IPS-11a (cell line): Measurements from ENCODE around the gene GULP1.

Experiments used
- H3K4me3 ChIP-seq: one replicate; pipeline ENCODE4 v1.5.1; 2013; ENCODE audit warnings: low read depth, low read length, control low read depth

The GULP1 gene

DNA sequence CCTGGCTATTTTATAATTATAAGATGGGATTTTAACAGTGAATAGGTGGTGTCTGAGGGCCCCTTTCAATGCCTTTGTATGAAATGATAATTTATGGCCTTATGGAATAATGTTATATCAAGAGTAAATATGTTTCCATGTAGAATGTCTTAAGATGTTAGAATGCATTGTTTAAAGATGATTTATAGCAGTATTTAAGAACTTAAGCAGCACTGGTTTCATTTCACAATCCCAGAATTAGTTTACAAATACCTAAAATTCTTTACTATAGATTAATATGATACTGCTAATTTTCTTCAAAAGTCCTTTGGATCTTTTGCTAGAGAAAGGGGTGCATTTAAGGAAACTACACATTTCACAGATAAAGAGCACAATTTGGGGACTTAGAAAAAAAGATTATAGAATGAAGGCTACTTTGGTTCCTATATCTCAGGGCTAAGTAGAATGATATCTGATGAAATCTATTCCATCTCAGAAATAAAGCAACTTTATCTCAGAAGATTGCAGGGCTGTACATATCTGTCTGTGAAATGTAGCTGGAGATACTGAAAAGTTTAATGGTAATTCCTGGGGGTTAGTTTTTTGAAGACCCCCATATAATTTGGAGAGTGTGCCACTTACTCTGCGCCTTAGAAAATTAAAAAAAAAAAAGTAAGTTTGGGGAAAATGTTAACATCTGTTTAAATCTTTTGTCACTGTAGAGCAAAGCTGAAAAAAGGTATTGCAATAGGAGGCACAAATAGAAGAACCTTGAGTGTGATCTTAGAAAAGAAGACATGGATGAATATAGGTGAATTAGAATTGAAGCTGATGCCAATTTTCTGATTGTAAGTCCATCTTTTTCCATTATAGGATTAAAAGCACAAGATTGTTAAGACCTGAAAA is 123.4 kb downstream of the GULP1 start:
- no peak overlapping the region for H3K4me3 ChIP-seq

DNA sequence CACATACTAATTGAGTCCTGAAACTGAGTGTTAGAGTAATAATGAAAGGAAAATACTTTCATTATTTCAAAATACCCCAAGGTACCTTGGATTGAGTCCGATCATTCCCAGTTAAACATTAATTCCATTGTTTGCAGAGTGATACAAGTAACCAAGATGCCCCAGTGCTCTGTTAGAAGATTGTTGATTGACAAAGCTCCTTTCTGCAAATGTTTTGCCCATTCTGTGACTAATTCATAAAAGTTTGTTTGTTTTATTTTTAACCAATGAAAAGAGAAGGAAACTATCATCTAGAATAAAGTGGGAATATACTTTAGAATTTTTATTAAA is 124.0 kb downstream of the GULP1 start:
- H3K4me3 ChIP-seq: no peak overlapping the region

DNA sequence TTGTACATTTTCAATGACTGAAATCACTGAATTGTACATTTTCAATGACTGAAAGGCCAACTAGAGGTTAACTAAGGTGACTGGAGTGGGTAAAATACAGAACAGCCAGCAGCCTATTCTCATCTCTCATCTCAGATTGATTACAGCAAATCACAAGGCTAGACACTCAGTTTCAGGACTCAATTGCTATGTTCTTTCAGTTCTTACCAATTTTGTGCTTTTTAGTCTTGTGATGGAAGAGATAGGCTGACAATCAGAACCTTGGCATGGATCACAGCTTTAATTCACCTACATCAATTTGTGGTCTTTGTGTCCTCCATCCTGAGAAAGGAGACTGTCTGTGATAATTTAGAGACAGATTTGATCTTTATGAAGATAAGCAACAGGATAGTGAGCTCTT is 124.7 kb downstream of the GULP1 start:
- no peak overlapping the region for H3K4me3 ChIP-seq

DNA sequence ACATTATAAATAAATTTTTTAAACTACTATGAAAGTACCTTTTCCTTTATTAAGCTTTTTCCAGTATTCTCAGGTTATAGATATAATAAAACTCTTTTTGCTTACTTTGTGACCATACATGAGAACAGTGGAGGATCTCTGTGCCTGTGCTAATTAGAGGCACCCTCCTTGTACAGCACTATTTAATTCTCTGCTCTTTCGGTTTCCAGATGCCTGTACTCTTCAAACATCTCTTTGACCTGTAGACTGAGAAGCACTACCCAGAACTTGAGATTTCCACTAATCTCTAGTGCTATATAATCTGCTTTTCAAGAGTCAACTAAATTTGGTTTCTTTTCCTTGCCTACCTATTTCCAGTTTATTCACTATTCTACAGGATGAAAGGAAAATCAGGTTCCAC is 131.1 kb downstream of the GULP1 start:
- no peak overlapping the region for H3K4me3 ChIP-seq

DNA sequence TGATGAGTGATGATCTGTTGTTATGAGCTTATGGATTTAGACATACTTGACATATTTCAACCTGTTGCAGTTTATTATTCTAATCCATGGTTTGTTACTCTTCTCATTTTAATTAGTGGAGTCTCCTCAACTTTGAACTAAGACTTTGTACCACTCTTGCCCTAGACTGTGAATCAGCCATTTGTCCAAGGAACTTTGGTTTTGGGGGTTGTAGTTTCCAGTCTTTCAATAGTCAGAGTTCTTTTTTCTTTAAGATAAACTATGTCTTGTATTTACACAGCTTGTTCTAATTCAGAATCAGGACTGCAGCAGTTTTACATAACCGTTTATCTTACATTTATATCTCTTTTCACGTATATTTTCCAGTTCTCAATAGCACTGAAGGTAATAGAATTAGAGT is 133.6 kb downstream of the GULP1 start:
- no peak overlapping the region for H3K4me3 ChIP-seq

DNA sequence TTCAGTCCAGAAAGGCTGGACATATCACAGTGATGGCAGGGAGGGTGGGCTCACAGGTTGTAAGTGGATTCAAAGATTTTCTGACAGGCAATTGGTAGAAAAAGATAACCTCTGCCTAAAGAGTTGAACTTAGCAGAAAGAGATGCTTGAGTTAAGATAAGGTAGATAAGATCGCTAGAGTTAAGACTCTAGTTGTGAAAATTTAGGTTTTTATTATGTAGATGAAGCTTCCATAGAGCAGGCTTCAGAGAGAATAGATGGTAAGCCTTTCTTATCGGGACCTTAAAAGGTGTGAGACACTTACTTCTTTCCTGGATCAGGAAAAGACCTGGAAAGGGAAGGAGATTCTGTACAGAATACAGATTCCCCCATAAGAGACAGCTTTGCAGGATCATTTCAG is 134.4 kb downstream of the GULP1 start:
- H3K4me3 ChIP-seq: no peak overlapping the region

DNA sequence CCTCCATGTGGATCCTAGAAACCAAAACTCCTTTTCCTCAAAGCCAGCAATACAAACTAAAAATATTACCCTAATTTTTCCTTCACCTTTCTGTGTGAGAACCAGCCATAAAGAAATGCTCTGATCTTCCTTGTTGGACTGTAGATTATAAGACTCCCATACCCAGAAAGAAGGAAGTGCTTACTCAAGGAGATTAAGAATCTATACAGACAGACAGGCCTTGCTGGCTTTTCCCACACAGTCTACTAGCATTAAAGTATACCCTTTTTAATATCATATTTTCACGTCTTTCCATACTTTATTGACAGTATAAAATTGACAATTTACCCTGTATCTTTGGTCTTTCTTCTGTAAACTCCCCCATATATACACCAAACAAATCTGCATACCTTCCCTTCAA is 139.0 kb downstream of the GULP1 start:
- H3K4me3 ChIP-seq: no peak overlapping the region

DNA sequence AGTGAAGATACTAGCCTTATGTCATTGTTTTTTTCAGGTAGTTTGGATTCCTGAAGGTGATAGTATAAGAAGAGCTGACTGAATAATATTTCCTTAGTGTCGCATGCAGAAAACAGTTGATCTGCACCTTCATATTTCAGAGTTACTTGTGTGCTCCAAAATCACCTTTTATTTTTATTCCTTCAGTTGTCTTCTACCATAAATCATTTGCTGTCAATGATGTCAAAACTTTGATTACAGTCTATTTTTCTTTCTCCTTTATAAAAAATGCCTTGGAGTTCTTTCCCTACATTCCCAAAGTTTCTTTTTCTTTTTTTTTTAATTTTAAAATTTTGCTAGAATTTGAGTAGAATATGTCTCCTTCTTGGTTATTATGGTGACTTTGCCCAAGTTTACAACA is 142.3 kb downstream of the GULP1 start:
- no peak overlapping the region for H3K4me3 ChIP-seq

DNA sequence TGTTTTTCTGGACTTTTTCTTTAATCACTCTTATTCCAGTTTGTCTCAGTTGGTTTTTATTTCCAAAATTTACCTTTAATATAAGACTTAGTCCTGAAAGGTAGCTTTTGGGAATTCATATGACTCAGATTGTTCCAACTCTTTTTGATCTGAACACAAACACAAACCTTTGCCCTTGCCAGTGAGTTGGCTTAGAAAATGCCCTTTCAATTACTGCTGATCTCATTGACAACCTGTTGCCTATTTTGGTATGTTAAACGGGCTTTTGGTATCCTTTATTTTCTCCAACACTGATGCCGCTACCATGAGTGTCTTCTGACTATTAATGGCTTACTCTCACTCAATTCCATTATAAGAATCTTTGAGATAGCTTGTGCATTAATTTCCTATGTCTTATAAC is 143.4 kb downstream of the GULP1 start:
- no peak overlapping the region for H3K4me3 ChIP-seq

DNA sequence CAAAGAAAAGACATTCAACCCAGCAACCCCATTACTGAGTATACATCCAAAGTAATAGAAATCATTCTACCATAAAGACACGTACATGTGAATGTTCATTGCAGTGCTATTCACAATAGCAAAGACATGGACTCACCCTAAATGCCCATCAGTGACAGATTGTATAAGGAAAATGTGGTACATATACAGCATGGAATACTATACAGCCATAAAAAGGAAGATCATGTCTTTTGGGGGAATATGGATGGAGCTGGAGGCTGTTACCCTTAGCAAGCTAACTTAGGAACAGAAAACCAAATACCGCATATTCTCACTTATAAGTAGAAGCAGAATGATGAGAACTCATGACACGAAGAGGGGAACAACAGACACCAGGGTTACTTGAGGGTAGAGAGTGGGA is 145.9 kb downstream of the GULP1 start:
- H3K4me3 ChIP-seq: no peak overlapping the region

DNA sequence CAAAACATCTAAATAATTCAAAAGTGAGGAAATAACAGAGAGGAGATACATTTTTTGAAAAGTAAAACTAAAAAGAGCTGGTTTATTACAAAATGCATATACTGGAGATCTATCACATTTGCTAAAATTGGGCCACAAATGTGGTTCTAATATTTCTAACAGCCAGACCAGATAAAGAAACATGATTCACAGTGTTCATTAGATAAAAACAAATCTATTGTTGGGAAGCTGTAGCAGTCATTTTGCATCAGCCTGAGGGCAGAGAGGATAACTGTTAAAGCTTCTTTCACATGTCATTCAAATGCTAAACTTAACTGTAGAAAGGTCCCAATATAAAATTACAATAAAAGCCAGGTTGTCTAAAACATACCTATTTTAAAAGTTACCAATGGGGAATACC is 148.3 kb downstream of the GULP1 start:
- H3K4me3 ChIP-seq: no peak overlapping the region

DNA sequence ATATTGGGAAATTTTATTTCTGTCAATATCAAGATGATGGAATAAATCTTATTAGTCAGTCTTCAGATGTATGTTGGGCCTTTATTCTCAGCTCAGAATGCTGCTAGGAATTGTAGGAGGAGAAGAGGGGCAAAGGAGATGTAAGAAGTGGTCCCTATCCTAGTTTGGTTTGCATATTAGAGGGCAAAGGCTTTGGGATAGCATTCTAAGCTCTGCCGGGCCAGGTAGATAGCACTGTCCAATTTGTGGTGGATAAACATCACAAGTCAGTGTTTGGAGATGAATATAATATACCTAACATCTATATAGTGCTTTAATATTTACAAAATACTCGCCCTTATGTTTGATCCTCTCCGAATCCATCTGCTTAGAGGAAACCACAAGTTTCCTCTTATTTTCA is 149.2 kb downstream of the GULP1 start:
- no peak overlapping the region for H3K4me3 ChIP-seq

DNA sequence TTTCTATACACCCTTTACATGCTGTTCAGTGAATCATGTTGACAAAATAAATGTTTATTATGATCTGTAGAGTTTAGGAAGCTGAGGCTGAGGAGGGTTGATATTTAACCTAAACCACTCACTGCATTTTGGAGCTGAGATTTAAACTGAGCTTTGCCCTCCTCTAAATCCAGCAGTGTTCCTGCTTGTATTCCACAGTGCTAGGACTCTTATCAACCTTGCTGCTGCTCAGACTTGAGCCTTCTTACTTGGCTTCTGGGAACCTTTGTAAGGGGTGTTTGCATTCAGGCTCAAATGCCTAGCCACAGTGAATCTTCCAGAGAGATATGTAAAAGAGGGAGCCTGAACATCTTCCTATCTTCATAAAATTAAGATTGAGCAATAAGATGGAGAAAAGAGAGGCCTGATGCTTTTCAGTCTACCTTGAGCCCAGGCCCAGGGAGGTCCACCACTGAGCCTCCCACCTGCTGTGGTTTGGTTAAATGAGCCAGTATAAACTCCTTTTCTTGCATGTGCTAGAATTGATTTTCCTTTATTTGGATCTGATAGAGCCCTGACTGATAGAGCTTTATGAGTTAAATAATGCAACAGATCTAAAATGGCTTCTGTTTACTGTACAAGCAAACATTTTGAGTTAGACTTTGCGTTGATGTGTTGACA is 149.7 kb downstream of the GULP1 start:
- no peak overlapping the region for H3K4me3 ChIP-seq

DNA sequence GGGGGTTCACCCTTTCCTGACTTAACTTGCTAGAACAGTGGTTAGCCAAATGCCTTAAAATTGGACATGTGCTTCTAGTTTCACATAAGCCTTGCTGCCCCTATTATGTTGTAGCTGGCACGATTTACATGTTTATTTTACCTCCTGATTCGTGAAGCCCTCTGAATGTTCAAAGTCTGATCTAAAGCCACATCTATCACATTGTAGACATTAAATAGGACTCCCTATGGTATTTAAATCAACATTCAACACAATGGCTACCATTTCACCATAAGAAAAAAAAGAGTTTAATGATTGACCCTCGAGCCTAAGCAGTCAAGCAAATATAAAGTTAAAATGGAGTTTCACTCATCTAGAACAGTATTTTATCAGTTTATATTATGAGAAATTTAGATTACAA is 151.5 kb downstream of the GULP1 start:
- H3K4me3 ChIP-seq: no peak overlapping the region

DNA sequence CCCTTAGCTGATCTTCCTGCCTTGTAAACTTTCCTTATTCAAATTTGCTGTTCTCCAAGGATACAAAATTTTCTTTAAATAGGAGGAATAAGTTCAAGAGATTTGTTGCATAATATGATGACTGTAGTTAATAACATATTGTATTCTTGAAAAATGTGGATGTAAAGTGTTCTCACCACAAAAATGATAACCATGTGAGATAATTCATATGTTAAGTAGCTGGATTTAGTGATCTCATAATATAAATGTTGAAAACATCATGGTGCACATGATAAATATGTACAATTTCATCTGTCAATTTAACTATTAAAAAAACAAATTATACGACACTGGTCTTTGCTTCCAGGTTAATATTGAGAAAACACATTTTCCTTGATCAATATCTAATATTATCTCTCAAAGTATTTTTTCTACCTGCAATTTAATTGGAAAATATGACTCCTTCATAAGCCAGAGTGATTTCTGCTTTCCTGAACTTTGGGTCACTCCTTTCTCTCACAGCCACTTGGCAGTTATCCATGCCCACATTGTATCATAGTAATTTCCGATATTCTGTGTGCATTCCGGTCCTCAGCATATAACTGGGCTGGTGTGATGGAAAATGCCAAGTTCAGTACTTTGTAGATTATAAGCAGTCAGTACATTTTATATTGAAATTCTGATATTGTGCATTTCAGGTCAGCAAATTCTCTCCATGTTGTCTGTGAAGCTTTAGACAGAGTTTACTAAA is 152.6 kb downstream of the GULP1 start:
- no peak overlapping the region for H3K4me3 ChIP-seq

DNA sequence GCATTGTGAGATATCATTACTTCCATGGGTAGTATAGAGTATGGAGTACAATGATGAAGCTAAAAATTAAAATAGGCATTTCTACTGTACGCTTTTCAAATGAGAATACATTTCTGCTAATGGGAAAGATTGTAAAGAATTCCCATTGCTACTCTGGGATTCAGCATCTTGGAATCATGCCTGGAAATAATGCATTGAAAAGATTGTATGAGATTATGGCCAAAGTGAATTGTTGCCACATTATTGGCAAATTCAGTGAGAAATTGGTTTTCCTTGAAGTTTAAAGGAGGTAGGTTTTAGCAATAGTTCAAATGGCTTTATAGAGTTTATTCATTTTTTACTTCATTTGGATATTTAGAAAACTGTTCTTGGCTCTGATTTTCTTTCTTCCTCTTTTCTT is 157.9 kb downstream of the GULP1 start:
- no peak overlapping the region for H3K4me3 ChIP-seq

DNA sequence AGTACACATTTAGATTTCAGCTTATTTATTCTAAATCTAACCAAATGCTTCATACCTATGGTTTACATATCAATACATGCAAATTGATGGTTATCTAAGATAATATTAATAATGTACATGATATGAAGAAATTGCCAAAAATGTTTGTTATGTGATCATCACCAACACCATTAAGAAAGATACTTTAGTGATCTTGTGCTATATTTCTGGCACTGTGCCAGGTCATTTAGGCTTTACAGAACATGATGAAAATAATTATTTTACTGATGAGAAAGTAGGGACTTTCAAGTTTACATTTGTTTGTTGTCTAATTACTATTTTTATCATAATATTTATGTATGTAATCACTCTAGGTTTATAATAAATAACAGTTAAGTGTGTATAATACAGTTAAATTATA is 158.3 kb downstream of the GULP1 start:
- H3K4me3 ChIP-seq: no peak overlapping the region

DNA sequence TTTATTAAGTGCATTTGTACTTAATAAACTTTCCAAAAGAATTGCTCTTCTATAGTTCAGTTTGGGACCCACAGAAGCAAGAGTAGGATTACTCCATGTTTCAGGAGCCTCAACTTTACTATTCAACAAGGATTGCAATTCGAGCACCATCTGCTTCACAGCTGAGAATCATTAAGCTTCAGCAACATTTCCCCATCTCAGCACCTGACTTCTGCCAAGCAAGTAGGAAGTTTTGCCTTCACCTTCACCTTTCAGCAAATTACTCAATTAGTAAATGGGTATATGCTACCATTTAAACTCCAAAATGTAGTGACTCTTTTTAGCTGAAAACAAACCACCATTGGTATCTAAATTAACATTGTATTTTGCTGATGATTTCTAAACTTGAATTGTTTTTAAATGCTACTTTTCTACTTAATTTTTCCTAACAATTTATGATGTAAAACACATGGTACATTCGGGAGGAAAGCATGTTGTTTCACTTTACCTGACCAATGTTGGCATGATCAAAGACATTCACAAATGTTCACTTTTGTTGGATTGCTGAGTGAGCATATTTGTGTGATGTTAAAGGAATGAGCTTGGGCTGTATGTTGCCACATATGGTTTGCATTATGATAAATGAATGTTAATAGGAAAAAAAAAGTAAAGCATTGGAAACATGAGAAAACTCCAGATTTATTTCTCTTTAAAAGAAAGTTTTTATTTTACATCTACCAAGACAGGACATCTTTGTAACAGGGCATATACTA is 159.2 kb downstream of the GULP1 start:
- no peak overlapping the region for H3K4me3 ChIP-seq

DNA sequence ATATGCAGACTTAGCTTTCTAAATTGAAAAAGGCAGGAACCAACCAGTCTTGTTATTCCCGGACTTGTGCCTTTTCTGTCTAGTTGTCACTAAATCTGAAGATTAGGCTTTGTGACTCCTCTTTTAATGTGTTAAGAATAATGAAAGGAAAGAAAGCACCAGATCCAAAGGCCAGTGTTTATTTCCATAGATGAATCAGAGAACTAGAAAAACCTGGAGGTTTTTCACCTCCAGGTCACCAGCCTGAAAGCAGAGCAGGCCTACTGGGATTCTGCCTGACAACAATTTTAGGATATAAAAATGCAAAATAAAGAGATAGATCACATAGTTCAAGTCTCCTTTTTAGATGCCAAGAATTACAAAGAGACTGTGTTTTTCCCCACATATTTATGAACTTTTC is 160.4 kb downstream of the GULP1 start:
- no peak overlapping the region for H3K4me3 ChIP-seq

DNA sequence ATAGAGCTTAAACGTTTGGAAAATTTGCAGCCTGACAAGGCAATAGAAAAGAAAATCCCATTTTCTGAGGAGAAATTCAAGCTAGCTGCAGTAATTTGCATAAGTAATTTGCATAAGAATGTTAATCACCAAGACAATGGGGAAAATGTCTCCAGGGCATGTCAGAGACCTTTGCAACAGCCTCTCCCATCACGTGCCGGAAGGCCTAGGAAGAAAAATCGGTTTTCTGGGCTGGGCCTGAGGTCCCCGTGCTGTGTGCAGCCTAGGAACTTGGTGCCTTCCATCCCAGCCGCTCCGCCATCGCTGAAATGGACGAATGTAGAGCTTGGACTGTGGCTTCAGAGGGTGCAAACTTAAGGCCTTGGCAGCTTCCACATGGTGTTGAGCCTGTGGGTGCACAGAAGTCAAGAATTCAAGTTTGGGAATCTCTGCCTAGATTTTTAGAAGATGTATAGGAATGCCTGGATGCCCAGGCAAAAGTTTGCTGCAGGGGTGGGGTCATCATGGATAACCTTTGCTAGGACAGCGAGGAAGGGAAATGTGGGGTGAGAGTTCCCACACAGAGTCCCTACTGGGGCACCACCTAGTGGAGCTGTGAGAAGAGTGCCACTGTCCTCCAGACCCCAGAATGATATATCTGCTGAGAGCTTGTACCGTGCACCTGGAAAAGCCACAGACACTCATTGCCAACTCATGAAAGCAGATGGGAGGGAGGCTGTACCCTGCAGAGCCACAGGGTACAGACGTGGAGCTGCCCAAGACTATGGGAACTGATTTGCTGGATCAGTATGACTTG is 164.6 kb downstream of the GULP1 start:
- H3K4me3 ChIP-seq: no peak overlapping the region

DNA sequence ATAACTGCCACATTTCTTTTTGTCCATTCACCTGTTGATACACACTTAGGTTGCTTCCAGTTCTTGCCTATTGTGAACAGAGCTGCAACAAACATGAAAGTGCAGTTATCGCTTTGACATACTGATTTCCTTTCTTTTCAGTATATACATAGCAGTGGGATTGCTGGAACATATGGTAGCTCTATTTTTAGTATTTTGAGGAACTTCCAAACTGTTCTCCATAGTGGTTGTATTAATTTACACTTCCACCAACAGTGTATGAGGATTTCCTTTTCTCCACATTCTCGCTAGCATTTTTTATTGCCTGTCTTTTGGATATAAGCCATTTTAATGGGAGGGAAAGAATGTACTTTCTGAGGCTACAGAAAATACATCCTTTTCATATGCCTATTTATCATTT is 167.4 kb downstream of the GULP1 start:
- H3K4me3 ChIP-seq: no peak overlapping the region
